ENCODE results near the gene NAALAD2.
A peak's percentile ranks its signal among the peaks of the same experiment; 100 is the strongest.
"Not testable (repeated sequence)": the region's sequence is repeated elsewhere in the genome, so short reads cannot be mapped to it uniquely, and the experiment has no call there.

Gene NAALAD2

GRCh38 chr11:90213322-90213721 is 78.9 kb downstream of the NAALAD2 start:
- H3K9me3 Mint-ChIP-seq, result no peaks in the 10 kb centered on the region
- peaks cover 7 to 9% of the 10 kb centered on the region in 2 donors for H3K4me1 Mint-ChIP-seq
- no peak for ATAC-seq (replicated peaks)
- no peak overlapping the region for H3K4me3 Mint-ChIP-seq
- no peaks in the 10 kb centered on the region for H3K27me3 Mint-ChIP-seq
- H3K27ac Mint-ChIP-seq, result no peak overlapping the region
- peaks cover 9 to 32% of the 10 kb centered on the region in 2 donors for H3K36me3 Mint-ChIP-seq
- DNase-seq, result no peak

- H3K4me3 Mint-ChIP-seq, result no peak overlapping the region
These were observed 82.1 kb downstream of the NAALAD2 start for GRCh38 chr11:90216611-90217010.

GRCh38 chr11:90218606-90219005 is 84.1 kb downstream of the NAALAD2 start:
- no peak for DNase-seq
- no peak for ATAC-seq (replicated peaks)
- Mint-ChIP-seq H3K27me3 (no peaks in the 10 kb centered on the region), H3K4me1 (peaks cover 22 to 48% of the 10 kb centered on the region in 2 donors), H3K9me3 (no peaks in the 10 kb centered on the region), H3K36me3 (peaks cover 21 to 31% of the 10 kb centered on the region in 2 donors), H3K27ac (no peak overlapping the region), H3K4me3 (no peak overlapping the region)

More at GRCh38 chr11:90216611-90217010, 82.1 kb downstream of the NAALAD2 start:
- Mint-ChIP-seq H3K36me3 (peaks cover 17 to 35% of the 10 kb centered on the region in 2 donors), H3K27me3 (no peaks in the 10 kb centered on the region), H3K4me1 (peaks cover 19 to 41% of the 10 kb centered on the region in 2 donors), H3K9me3 (no peaks in the 10 kb centered on the region), H3K27ac (no peak overlapping the region)
- DNase-seq (no peak), ATAC-seq (replicated peaks) (no peak)

- DNase-seq, result no peak
- Mint-ChIP-seq H3K4me1 (peaks cover 22 to 53% of the 10 kb centered on the region in 2 donors), H3K4me3 (no peak overlapping the region), H3K36me3 (peaks cover 21 to 29% of the 10 kb centered on the region in 2 donors), H3K27me3 (no peaks in the 10 kb centered on the region), H3K9me3 (no peaks in the 10 kb centered on the region), H3K27ac (no peak overlapping the region)
- ATAC-seq (replicated peaks), result no peak
These were observed 85.0 kb downstream of the NAALAD2 start for GRCh38 chr11:90219438-90219837.

GRCh38 chr11:90220391-90220790 is 85.9 kb downstream of the NAALAD2 start:
- Mint-ChIP-seq H3K27me3 (no peaks in the 10 kb centered on the region), H3K27ac (peak overlapping the region; percentile 68)

GRCh38 chr11:90221803-90222458 is 87.5 kb downstream of the NAALAD2 start:
- Mint-ChIP-seq H3K4me3 (peak overlapping the region; percentile 93 to 98), H3K36me3 (peaks cover 16 to 22% of the 10 kb centered on the region in 2 donors), H3K9me3 (no peaks in the 10 kb centered on the region), H3K27me3 (no peaks in the 10 kb centered on the region), H3K4me1 (peaks cover 17 to 46% of the 10 kb centered on the region in 2 donors), H3K27ac (peak overlapping the region; percentile 97)
- peak in 1 of 2 donors; percentile 27 for ATAC-seq (replicated peaks)
- no peak for DNase-seq

More at GRCh38 chr11:90220391-90220790, 85.9 kb downstream of the NAALAD2 start:
- H3K36me3 Mint-ChIP-seq, result peaks cover 21 to 29% of the 10 kb centered on the region in 2 donors
- DNase-seq, result no peak
- H3K4me1 Mint-ChIP-seq, result peaks cover 22 to 53% of the 10 kb centered on the region in 2 donors
- H3K9me3 Mint-ChIP-seq, result no peaks in the 10 kb centered on the region
- H3K4me3 Mint-ChIP-seq, result peak overlapping the region; percentile 39 to 93
- ATAC-seq (replicated peaks), result no peak

GRCh38 chr11:90222459-90223247 is 88.2 kb downstream of the NAALAD2 start, which contains the start of gene CHORDC1:
TSS of gene CHORDC1 (minus strand) at chr11:90223049. CDS start at chr11:90222954, 95 bp downstream.
- Mint-ChIP-seq H3K27me3 (no peaks in the 10 kb centered on the region), H3K4me3 (peak within 1 kb of the TSS; percentile 93 to 98), H3K9me3 (no peaks in the 10 kb centered on the region), H3K36me3 (peaks cover 16 to 22% of the 10 kb centered on the region in 2 donors), H3K27ac (peak within 1 kb of the TSS; percentile 97), H3K4me1 (peaks cover 17 to 45% of the 10 kb centered on the region in 2 donors)
- ATAC-seq (replicated peaks) (peak; percentile 94 to 96), DNase-seq (peak; percentile 90)

GRCh38 chr11:90223248-90223585 is 88.8 kb downstream of the NAALAD2 start:
- Mint-ChIP-seq H3K4me3 (peak overlapping the region; percentile 93 to 98), H3K27me3 (no peaks in the 10 kb centered on the region), H3K4me1 (peaks cover 17 to 45% of the 10 kb centered on the region in 2 donors), H3K9me3 (peaks cover 0 to 2% of the 10 kb centered on the region in 2 donors), H3K27ac (peak overlapping the region; percentile 97), H3K36me3 (peaks cover 16 to 22% of the 10 kb centered on the region in 2 donors)
- DNase-seq (no peak), ATAC-seq (replicated peaks) (peak; percentile 66 to 71)

- Mint-ChIP-seq H3K4me1 (peaks cover 0 to 6% of the 10 kb centered on the region in 2 donors), H3K27ac (no peak overlapping the region), H3K4me3 (no peak overlapping the region), H3K36me3 (peaks cover 0 to 6% of the 10 kb centered on the region in 2 donors), H3K9me3 (peaks cover 4 to 13% of the 10 kb centered on the region in 2 donors), H3K27me3 (peaks cover 14% of the 10 kb centered on the region in 2 donors)
- DNase-seq (no peak), ATAC-seq (replicated peaks) (no peak)
These were observed 93.6 kb downstream of the NAALAD2 start for GRCh38 chr11:90228056-90228455.

- H3K4me3 Mint-ChIP-seq, result no peak overlapping the region
- peaks cover 14% of the 10 kb centered on the region in 2 donors for H3K27me3 Mint-ChIP-seq
- peaks cover 4 to 13% of the 10 kb centered on the region in 2 donors for H3K9me3 Mint-ChIP-seq
These were observed 95.3 kb downstream of the NAALAD2 start for GRCh38 chr11:90229791-90230190.

GRCh38 chr11:90234977-90235376 is 100.5 kb downstream of the NAALAD2 start:
- ATAC-seq (replicated peaks) (no peak), DNase-seq (no peak)
- peaks cover 0 to 2% of the 10 kb centered on the region in 2 donors for H3K36me3 Mint-ChIP-seq
- no peaks in the 10 kb centered on the region for H3K4me1 Mint-ChIP-seq
- H3K27me3 Mint-ChIP-seq, result peaks cover 13 to 24% of the 10 kb centered on the region in 2 donors
- no peak overlapping the region for H3K4me3 Mint-ChIP-seq
- peaks cover 2 to 3% of the 10 kb centered on the region in 2 donors for H3K9me3 Mint-ChIP-seq
- no peak overlapping the region for H3K27ac Mint-ChIP-seq

More at GRCh38 chr11:90229791-90230190, 95.3 kb downstream of the NAALAD2 start:
- no peak for ATAC-seq (replicated peaks)
- DNase-seq, result no peak
- Mint-ChIP-seq H3K4me1 (no peaks in the 10 kb centered on the region), H3K27ac (no peak overlapping the region), H3K36me3 (peaks cover 0 to 6% of the 10 kb centered on the region in 2 donors)

GRCh38 chr11:90235526-90235925 is 101.1 kb downstream of the NAALAD2 start:
- H3K27me3 Mint-ChIP-seq, result peaks cover 12 to 23% of the 10 kb centered on the region in 2 donors
- no peak overlapping the region for H3K27ac Mint-ChIP-seq
- H3K36me3 Mint-ChIP-seq, result no peaks in the 10 kb centered on the region
- DNase-seq (no peak), ATAC-seq (replicated peaks) (no peak)
- H3K4me3 Mint-ChIP-seq, result no peak overlapping the region
- H3K4me1 Mint-ChIP-seq, result no peaks in the 10 kb centered on the region
- H3K9me3 Mint-ChIP-seq, result peaks cover 0 to 1% of the 10 kb centered on the region in 2 donors

GRCh38 chr11:90237004-90237403 is 102.5 kb downstream of the NAALAD2 start:
- H3K27me3 Mint-ChIP-seq, result peaks cover 12 to 23% of the 10 kb centered on the region in 2 donors
- H3K36me3 Mint-ChIP-seq, result no peaks in the 10 kb centered on the region
- no peak overlapping the region for H3K4me3 Mint-ChIP-seq
- no peak for DNase-seq
- H3K9me3 Mint-ChIP-seq, result peaks cover 0 to 1% of the 10 kb centered on the region in 2 donors
- H3K4me1 Mint-ChIP-seq, result no peaks in the 10 kb centered on the region
- ATAC-seq (replicated peaks), result no peak
- no peak overlapping the region for H3K27ac Mint-ChIP-seq

- H3K4me3 Mint-ChIP-seq; H3K9me3 Mint-ChIP-seq; ATAC-seq (replicated peaks); H3K36me3 Mint-ChIP-seq; H3K4me1 Mint-ChIP-seq; H3K27ac Mint-ChIP-seq; DNase-seq: not testable (repeated sequence)
- H3K27me3 Mint-ChIP-seq, result peaks cover 23 to 27% of the 10 kb centered on the region in 2 donors
These were observed 105.6 kb downstream of the NAALAD2 start for GRCh38 chr11:90239967-90240636.

Data from stimulated activated naive B cell treated with anti-CD40 and anti-IgM and Interleukin-4, amounts not matched to agents 10 μg/mL and 1 μg/mL and 100 μg/mL, for 72 hours (primary cell).